Measurements from ENCODE around the gene RAI2.

The RAI2 gene

GRCh38 chrX:17779434-17779833 lies 81.7 kb downstream of the RAI2 start:
- DNase-seq (ENCODE audit: low read depth) = no peak

GRCh38 chrX:17778997-17779396 lies 82.1 kb downstream of the RAI2 start:
- DNase-seq (ENCODE audit: low read depth) = no peak

GRCh38 chrX:17774053-17774452 lies 87.0 kb downstream of the RAI2 start:
- no peak for DNase-seq (ENCODE audit: low read depth)

- no peak for DNase-seq (ENCODE audit: low read depth)
Observed at GRCh38 chrX:17773221-17773876, 87.7 kb downstream of the RAI2 start.

GRCh38 chrX:17769701-17770269 lies 91.3 kb downstream of the RAI2 start:
- no peak for DNase-seq (ENCODE audit: low read depth)

GRCh38 chrX:17768997-17769396 lies 92.1 kb downstream of the RAI2 start:
- no peak for DNase-seq (ENCODE audit: low read depth)

- no peak for DNase-seq (ENCODE audit: low read depth)
Observed at GRCh38 chrX:17767734-17768133, 93.4 kb downstream of the RAI2 start.

- DNase-seq (ENCODE audit: low read depth) = no peak
Observed at GRCh38 chrX:17759990-17760389, 101.1 kb downstream of the RAI2 start.

- DNase-seq (ENCODE audit: low read depth) = no peak
Observed at GRCh38 chrX:17758382-17758781, 102.7 kb downstream of the RAI2 start.

- no peak for DNase-seq (ENCODE audit: low read depth)
Observed at GRCh38 chrX:17750436-17750835, 110.7 kb downstream of the RAI2 start.
